ENCODE data around the gene IDI2.

IDI2 gene

DNA sequence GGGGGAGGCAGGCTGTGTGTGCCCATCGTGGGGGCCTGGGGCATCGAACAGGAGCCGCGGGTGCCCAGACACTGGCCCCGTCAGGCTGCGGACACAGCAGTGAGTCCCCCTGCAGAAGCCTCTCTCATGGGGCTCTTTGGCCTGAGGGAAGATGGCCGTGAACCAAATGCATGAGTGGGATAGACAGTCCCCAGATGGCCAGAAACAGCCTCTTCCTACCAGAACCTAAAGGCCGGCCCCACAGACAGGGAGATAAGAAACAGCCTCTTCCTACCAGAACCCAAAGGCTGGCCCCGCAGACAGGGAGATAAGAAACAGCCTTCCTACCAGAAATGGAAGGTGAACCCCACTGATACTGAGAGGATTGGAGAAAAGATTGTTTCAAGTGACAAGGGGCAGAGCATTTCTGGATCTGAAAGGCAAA lies 16.6 kb downstream of the IDI2 start:
- no peak for DNase-seq (ENCODE audit: low read depth)
- TF ChIP-seq, protein P1, sequence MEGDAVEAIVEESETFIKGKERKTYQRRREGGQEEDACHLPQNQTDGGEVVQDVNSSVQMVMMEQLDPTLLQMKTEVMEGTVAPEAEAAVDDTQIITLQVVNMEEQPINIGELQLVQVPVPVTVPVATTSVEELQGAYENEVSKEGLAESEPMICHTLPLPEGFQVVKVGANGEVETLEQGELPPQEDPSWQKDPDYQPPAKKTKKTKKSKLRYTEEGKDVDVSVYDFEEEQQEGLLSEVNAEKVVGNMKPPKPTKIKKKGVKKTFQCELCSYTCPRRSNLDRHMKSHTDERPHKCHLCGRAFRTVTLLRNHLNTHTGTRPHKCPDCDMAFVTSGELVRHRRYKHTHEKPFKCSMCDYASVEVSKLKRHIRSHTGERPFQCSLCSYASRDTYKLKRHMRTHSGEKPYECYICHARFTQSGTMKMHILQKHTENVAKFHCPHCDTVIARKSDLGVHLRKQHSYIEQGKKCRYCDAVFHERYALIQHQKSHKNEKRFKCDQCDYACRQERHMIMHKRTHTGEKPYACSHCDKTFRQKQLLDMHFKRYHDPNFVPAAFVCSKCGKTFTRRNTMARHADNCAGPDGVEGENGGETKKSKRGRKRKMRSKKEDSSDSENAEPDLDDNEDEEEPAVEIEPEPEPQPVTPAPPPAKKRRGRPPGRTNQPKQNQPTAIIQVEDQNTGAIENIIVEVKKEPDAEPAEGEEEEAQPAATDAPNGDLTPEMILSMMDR (conservative IDR thresholded peaks at IDR 0.05; ENCODE audit: low read depth, low read length): no peak
- no peak overlapping the region for H3K4me3 ChIP-seq (ENCODE audit: low read depth, low read length)

DNA sequence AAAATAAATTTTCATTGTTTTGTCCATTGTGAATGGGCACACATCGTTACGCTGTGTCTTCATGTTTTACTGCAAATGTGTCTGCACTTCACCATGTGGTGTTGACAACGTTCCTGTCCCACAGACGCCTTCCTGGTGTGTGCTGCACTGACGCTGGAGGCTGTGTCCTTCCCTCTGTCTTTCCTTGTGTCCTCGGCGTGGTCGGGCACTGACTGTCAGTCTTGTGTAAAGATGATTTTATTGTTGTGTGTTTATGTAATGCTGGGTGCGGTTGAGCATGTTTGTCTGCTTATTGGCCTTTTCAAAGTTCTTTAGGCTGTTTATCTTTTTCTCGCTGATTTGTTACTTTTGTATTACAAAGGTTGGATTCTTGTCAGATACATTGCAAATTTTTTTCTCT lies 18.1 kb downstream of the IDI2 start:
- no peak overlapping the region for H3K4me3 ChIP-seq (ENCODE audit: low read depth, low read length)
- TF ChIP-seq, protein P1 (conservative IDR thresholded peaks at IDR 0.05; ENCODE audit: low read depth, low read length): no peak
- DNase-seq (ENCODE audit: low read depth): no peak

DNA sequence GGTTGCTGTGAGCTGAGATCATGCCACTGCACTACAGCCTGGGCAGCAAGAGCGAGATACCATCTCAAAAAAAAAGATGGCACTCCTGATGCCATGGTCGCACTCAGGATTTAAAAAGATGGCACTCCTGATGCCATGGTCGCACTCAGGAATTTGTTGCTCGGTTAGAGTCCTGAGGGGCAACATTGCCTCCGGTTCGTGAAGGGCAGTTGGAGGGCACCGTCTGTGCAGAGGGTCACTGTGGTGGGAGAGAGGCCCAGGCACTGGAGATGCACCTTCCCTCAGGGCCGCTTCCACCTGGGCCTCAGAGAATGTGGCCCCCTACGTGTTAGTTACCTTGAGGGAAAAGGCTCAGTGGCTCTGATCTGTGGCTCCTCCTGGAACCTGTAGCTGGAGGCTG lies 19.1 kb downstream of the IDI2 start:
- H3K4me3 ChIP-seq (ENCODE audit: low read depth, low read length): no peak overlapping the region
- no peak for DNase-seq (ENCODE audit: low read depth)
- TF ChIP-seq, protein P1 (conservative IDR thresholded peaks at IDR 0.05; ENCODE audit: low read depth, low read length): no peak

DNA sequence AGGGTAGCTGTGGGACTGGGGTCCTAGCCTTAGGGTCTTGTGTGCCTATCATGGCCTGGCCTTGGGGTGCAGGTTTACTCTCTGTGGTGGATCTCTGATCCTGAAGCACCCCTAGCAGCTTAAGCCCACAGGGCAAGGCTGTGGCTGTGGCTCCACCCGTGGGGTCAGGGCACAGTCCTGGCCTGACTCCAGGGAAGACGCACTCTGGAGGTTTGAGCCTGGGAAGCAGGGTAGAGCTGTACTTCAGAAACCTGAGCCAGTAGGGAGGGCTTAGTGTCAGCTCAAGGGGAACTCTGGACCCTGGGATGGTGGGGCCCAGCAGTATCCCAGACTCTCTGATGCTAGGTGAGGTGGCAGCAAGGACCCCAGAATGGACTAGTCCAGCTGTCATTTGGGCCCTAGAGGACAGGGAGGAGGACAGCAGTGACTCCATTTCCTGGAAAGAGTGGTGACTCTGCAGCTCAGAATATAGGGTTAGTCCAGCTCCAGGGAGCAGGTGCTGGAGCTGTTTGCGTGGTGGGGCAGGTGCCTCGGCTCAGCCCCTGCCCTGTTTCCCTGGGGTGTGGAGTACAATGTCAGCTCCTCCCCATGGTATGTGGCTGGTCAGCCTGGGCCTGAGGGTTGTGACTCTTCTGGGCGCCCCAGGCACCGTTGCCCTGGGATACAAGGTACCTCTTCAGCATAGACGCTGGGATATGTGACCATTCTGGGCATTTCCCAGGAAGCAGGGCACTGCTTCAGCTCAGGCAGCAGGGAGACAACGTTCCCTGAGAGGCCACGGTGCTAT lies 21.6 kb downstream of the IDI2 start:
- TF ChIP-seq, protein P1 (conservative IDR thresholded peaks at IDR 0.05; ENCODE audit: low read depth, low read length): no peak

DNA sequence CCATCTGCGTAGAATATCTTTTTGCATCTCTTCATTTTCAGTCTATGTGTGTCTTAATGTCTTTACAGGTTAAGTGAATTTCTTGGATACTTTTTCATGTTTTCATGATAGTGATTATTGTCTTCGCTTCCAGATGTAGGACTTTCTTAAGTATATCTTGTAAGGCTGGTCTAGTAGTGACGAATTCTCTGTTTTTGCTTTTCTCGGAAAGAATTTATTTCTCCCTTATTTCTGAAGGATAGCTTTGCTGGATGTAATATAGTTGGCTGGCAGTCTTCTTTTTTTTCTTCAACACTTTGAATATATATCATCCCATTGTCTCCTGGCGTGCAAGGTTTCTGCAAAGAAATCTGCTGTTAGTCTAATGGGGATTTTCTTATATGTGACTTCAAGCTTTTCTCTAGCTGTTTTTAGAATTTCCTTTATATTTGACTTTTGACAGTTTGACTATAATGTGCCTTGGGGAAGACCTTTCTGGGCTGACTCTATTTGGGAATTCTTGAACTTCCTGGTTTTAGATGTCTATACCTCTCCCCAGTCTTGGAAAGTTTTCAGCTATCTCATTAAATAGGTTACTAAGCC lies 23.1 kb downstream of the IDI2 start:
- DNase-seq (ENCODE audit: low read depth): no peak
- TF ChIP-seq, protein P1 (conservative IDR thresholded peaks at IDR 0.05; ENCODE audit: low read depth, low read length): no peak
- no peak overlapping the region for H3K4me3 ChIP-seq (ENCODE audit: low read depth, low read length)

More for the DNA sequence above, 21.6 kb downstream of the IDI2 start:
- no peak overlapping the region for H3K4me3 ChIP-seq (ENCODE audit: low read depth, low read length)
- DNase-seq (ENCODE audit: low read depth): peak; percentile 22

DNA sequence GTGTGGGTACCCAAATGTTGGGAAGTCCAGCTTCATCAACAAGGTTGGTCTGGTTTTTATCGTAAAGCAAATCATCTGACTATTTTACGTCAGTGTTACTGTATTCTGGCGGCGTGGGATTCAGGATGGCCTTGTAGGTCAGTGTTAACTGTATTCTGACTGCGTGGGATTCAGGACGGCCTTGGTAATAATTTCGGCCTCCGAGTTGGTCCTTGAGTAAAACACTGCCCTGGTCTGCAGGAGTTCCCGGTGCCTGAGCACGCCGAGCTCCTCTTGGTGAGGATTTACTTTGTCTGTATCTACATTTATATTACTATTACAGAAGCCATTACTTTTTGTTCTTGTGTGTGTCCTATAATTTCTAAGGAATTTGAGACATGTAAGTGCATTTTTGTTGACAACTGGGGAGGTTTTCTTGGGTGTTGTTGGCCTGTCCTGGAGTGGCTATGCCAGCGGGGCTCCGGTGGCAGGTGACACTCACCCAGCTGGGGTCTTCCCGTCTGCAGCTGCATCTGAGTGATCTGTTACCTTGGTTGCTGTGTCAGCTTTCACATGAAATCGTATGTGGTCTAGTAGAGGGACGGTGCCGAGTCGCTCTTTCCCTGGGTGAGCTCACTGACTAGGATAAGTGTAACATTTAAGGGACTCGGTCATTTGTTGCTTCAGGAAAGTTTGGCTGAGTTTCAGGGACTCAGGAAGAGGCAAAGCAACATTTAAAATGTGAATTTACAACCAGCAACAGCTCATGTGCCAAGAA lies 28.2 kb downstream of the IDI2 start:
- no peak overlapping the region for H3K4me3 ChIP-seq (ENCODE audit: low read depth, low read length)
- DNase-seq (ENCODE audit: low read depth): no peak
- TF ChIP-seq, protein P1 (conservative IDR thresholded peaks at IDR 0.05; ENCODE audit: low read depth, low read length): no peak
